ENCODE results near the gene PDE10A. TPM values are rescaled to one million over a fixed set of nuclear protein-coding genes. Genes with fewer than 3 reads are reported as not detected.
"Not testable (repeated sequence)": the region's sequence is repeated elsewhere in the genome, so short reads cannot be mapped to it uniquely, and the experiment has no call there.

PDE10A gene
- total and polyA plus RNA-seq, 5 donors from 2014 or later, result not detected

GRCh38 chr6:165617528-165617927, 45.5 kb downstream of the PDE10A start:
- no peaks in the 10 kb centered on the region for H3K36me3 ChIP-seq (ENCODE audit: control insufficient read depth, insufficient read depth, low read length)
- no peaks in the 10 kb centered on the region for H3K36me3 Mint-ChIP-seq
- no peak overlapping the region for H3K27ac Mint-ChIP-seq
- ATAC-seq (ENCODE audit: low read depth in 2 of 2) (no peak), DNase-seq (no peak)
- H3K27me3 ChIP-seq (ENCODE audit: control insufficient read depth, insufficient read depth, low read length), result no peaks in the 10 kb centered on the region
- H3K4me1 Mint-ChIP-seq, result no peaks in the 10 kb centered on the region
- no peak overlapping the region for H3K4me3 ChIP-seq (ENCODE audit: low read depth, low read length)
- H3K4me3 Mint-ChIP-seq, result no peak overlapping the region
- H3K9me3 Mint-ChIP-seq, result peaks cover 0 to 8% (median 0%) of the 10 kb centered on the region in 7 donors
- no peak overlapping the region for H3K27ac ChIP-seq (ENCODE audit: insufficient read depth, low read length, poor library complexity, severe bottlenecking)
- H3K9me3 ChIP-seq (ENCODE audit: control insufficient read depth in 2 of 2, low read length in 2 of 2), result no peaks in the 10 kb centered on the region
- no peaks in the 10 kb centered on the region for H3K27me3 Mint-ChIP-seq
- H3K4me1 ChIP-seq (ENCODE audit: control insufficient read depth, insufficient read depth, low read length, poor library complexity, severe bottlenecking), result no peaks in the 10 kb centered on the region

DNA sequence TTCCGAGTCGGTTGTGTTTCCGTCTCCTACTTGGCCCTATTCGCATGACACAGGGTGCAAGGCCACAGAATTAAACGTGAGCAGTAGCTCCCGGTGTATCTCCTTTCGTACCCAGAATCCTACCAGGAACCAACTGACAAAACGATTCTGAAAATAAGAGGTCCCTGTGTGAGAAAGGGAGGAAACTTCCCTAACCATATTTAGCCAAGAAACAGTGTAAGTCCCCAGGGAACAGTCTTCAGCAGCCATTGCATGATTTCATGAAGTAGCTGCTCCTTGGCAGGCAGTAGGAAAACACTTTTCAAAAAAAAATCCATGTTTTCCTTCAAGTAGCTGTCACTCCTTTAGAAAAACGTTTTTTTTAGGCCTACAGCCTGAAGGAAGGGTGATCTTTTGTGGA, 46.9 kb downstream of the PDE10A start:
- Mint-ChIP-seq H3K27ac (no peak overlapping the region), H3K4me1 (no peaks in the 10 kb centered on the region), H3K36me3 (no peaks in the 10 kb centered on the region), H3K27me3 (no peaks in the 10 kb centered on the region), H3K4me3 (no peak overlapping the region), H3K9me3 (peaks cover 0 to 8% (median 2%) of the 10 kb centered on the region in 7 donors)
- Histone ChIP-seq H3K4me1 (ENCODE audit: control insufficient read depth, insufficient read depth, low read length, poor library complexity, severe bottlenecking) (no peaks in the 10 kb centered on the region), H3K27ac (ENCODE audit: insufficient read depth, low read length, poor library complexity, severe bottlenecking) (no peak overlapping the region), H3K9me3 (ENCODE audit: control insufficient read depth in 2 of 2, low read length in 2 of 2) (no peaks in the 10 kb centered on the region), H3K27me3 (ENCODE audit: control insufficient read depth, insufficient read depth, low read length) (no peaks in the 10 kb centered on the region), H3K4me3 (ENCODE audit: low read depth, low read length) (no peak overlapping the region), H3K36me3 (ENCODE audit: control insufficient read depth, insufficient read depth, low read length) (no peaks in the 10 kb centered on the region)
- ATAC-seq (ENCODE audit: low read depth in 2 of 2) (no peak), DNase-seq (no peak)

- Mint-ChIP-seq H3K9me3 (peaks cover 0 to 13% (median 2%) of the 10 kb centered on the region in 7 donors), H3K4me3 (no peak overlapping the region), H3K27me3 (no peaks in the 10 kb centered on the region), H3K4me1 (no peaks in the 10 kb centered on the region), H3K27ac (no peak overlapping the region), H3K36me3 (no peaks in the 10 kb centered on the region)
- DNase-seq (no peak), ATAC-seq (ENCODE audit: low read depth in 2 of 2) (no peak)
- Histone ChIP-seq H3K9me3 (ENCODE audit: control insufficient read depth in 2 of 2, low read length in 2 of 2) (no peaks in the 10 kb centered on the region), H3K4me3 (ENCODE audit: low read depth, low read length) (no peak overlapping the region), H3K27me3 (ENCODE audit: control insufficient read depth, insufficient read depth, low read length) (no peaks in the 10 kb centered on the region), H3K36me3 (ENCODE audit: control insufficient read depth, insufficient read depth, low read length) (no peaks in the 10 kb centered on the region), H3K4me1 (ENCODE audit: control insufficient read depth, insufficient read depth, low read length, poor library complexity, severe bottlenecking) (no peaks in the 10 kb centered on the region), H3K27ac (ENCODE audit: insufficient read depth, low read length, poor library complexity, severe bottlenecking) (no peak overlapping the region)
Observed at GRCh38 chr6:165615636-165616035, 47.4 kb downstream of the PDE10A start.

- no peak overlapping the region for H3K4me3 ChIP-seq (ENCODE audit: low read depth, low read length)
Observed at GRCh38 chr6:165611294-165611693, 51.7 kb downstream of the PDE10A start.

GRCh38 chr6:165608577-165608976, 54.5 kb downstream of the PDE10A start:
- not testable (repeated sequence) for H3K27ac Mint-ChIP-seq; H3K27me3 Mint-ChIP-seq; H3K4me3 Mint-ChIP-seq; H3K9me3 ChIP-seq (ENCODE audit: control insufficient read depth in 2 of 2, low read length in 2 of 2); ATAC-seq (ENCODE audit: low read depth in 2 of 2); H3K9me3 Mint-ChIP-seq; H3K36me3 ChIP-seq (ENCODE audit: control insufficient read depth, insufficient read depth, low read length); H3K27me3 ChIP-seq (ENCODE audit: control insufficient read depth, insufficient read depth, low read length); H3K4me1 ChIP-seq (ENCODE audit: control insufficient read depth, insufficient read depth, low read length, poor library complexity, severe bottlenecking); H3K27ac ChIP-seq (ENCODE audit: insufficient read depth, low read length, poor library complexity, severe bottlenecking); H3K36me3 Mint-ChIP-seq; H3K4me3 ChIP-seq (ENCODE audit: low read depth, low read length); DNase-seq; H3K4me1 Mint-ChIP-seq

More at GRCh38 chr6:165611294-165611693, 51.7 kb downstream of the PDE10A start:
- Mint-ChIP-seq H3K27ac (no peak overlapping the region), H3K36me3 (no peaks in the 10 kb centered on the region), H3K9me3 (peaks cover 0 to 14% (median 2%) of the 10 kb centered on the region in 7 donors), H3K27me3 (no peaks in the 10 kb centered on the region), H3K4me1 (no peaks in the 10 kb centered on the region), H3K4me3 (no peak overlapping the region)
- no peaks in the 10 kb centered on the region for H3K9me3 ChIP-seq (ENCODE audit: control insufficient read depth in 2 of 2, low read length in 2 of 2)
- H3K4me1 ChIP-seq (ENCODE audit: control insufficient read depth, insufficient read depth, low read length, poor library complexity, severe bottlenecking), result no peaks in the 10 kb centered on the region
- no peak overlapping the region for H3K27ac ChIP-seq (ENCODE audit: insufficient read depth, low read length, poor library complexity, severe bottlenecking)
- ATAC-seq (ENCODE audit: low read depth in 2 of 2), result no peak
- no peaks in the 10 kb centered on the region for H3K36me3 ChIP-seq (ENCODE audit: control insufficient read depth, insufficient read depth, low read length)
- H3K27me3 ChIP-seq (ENCODE audit: control insufficient read depth, insufficient read depth, low read length), result no peaks in the 10 kb centered on the region
- no peak for DNase-seq

DNA sequence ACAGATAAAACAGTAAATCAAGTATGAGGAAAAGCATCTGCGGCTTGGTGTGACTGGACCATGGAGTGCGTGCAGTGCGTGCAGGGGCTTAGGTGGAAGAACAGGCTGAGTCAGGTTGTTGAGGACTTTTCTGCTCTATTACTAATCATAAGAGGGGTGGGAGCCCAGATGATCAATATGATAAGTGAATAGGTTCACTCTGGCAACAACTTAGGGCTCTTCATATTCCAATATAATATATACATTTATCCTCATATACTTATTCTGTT, 56.4 kb downstream of the PDE10A start:
- ATAC-seq (ENCODE audit: low read depth in 2 of 2), result no peak
- H3K4me3 ChIP-seq (ENCODE audit: low read depth, low read length), result no peak overlapping the region
- H3K27ac ChIP-seq (ENCODE audit: insufficient read depth, low read length, poor library complexity, severe bottlenecking), result no peak overlapping the region
- no peaks in the 10 kb centered on the region for H3K27me3 Mint-ChIP-seq
- H3K27me3 ChIP-seq (ENCODE audit: control insufficient read depth, insufficient read depth, low read length), result no peaks in the 10 kb centered on the region
- no peaks in the 10 kb centered on the region for H3K36me3 ChIP-seq (ENCODE audit: control insufficient read depth, insufficient read depth, low read length)
- H3K9me3 Mint-ChIP-seq, result peaks cover 0 to 7% (median 3%) of the 10 kb centered on the region in 7 donors
- no peak overlapping the region for H3K4me3 Mint-ChIP-seq
- H3K36me3 Mint-ChIP-seq, result no peaks in the 10 kb centered on the region
- H3K4me1 Mint-ChIP-seq, result no peaks in the 10 kb centered on the region
- H3K27ac Mint-ChIP-seq, result no peak overlapping the region
- DNase-seq, result no peak
- H3K9me3 ChIP-seq (ENCODE audit: control insufficient read depth in 2 of 2, low read length in 2 of 2), result no peaks in the 10 kb centered on the region
- H3K4me1 ChIP-seq (ENCODE audit: control insufficient read depth, insufficient read depth, low read length, poor library complexity, severe bottlenecking), result no peaks in the 10 kb centered on the region

GRCh38 chr6:165605901-165606739, 56.9 kb downstream of the PDE10A start:
- Histone ChIP-seq H3K4me1 (ENCODE audit: control insufficient read depth, insufficient read depth, low read length, poor library complexity, severe bottlenecking) (no peaks in the 10 kb centered on the region), H3K27me3 (ENCODE audit: control insufficient read depth, insufficient read depth, low read length) (no peaks in the 10 kb centered on the region), H3K9me3 (ENCODE audit: control insufficient read depth in 2 of 2, low read length in 2 of 2) (no peaks in the 10 kb centered on the region), H3K27ac (ENCODE audit: insufficient read depth, low read length, poor library complexity, severe bottlenecking) (no peak overlapping the region), H3K36me3 (ENCODE audit: control insufficient read depth, insufficient read depth, low read length) (no peaks in the 10 kb centered on the region), H3K4me3 (ENCODE audit: low read depth, low read length) (no peak overlapping the region)
- Mint-ChIP-seq H3K27ac (no peak overlapping the region), H3K4me3 (no peak overlapping the region), H3K27me3 (no peaks in the 10 kb centered on the region), H3K36me3 (no peaks in the 10 kb centered on the region), H3K9me3 (peaks cover 0 to 6% (median 2%) of the 10 kb centered on the region in 7 donors), H3K4me1 (no peaks in the 10 kb centered on the region)
- no peak for DNase-seq
- ATAC-seq (ENCODE audit: low read depth in 2 of 2), result no peak

DNA sequence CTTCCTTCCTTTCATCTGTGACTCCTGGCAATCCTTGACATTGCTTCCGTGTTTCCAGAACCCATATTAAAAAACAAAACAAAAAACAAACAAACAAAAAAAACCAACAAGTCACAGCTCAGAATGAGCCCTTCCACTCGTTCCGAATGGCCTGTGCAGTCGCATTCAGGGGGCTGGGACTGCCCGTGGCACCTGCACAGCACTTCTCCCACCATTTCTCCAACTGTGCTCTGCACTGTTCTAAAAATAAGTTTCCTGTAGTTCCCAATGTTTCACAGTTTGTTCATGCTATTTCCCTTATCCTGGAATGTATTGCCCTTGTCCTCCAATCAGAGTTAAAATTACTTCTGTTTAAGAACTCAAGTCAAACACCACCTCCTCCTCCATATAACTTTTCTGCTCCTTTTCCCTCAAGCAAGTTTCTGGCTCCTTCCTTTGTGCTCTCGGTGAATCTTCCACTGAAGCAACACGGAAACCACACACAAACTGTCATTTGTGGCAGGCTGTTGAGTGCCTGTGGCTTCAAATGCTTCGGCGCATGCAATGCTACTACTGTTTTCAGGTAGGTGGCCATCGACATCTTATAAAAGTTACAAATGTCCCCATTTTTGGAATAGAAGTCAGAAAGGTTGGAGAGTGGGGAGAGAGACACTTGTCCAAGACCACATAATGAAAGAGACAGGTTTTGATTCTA, 57.7 kb downstream of the PDE10A start:
- no peak for DNase-seq
- Histone ChIP-seq H3K9me3 (ENCODE audit: control insufficient read depth in 2 of 2, low read length in 2 of 2) (no peaks in the 10 kb centered on the region), H3K27me3 (ENCODE audit: control insufficient read depth, insufficient read depth, low read length) (no peaks in the 10 kb centered on the region), H3K4me1 (ENCODE audit: control insufficient read depth, insufficient read depth, low read length, poor library complexity, severe bottlenecking) (no peaks in the 10 kb centered on the region), H3K36me3 (ENCODE audit: control insufficient read depth, insufficient read depth, low read length) (no peaks in the 10 kb centered on the region), H3K4me3 (ENCODE audit: low read depth, low read length) (no peak overlapping the region), H3K27ac (ENCODE audit: insufficient read depth, low read length, poor library complexity, severe bottlenecking) (no peak overlapping the region)
- Mint-ChIP-seq H3K9me3 (peaks cover 0 to 3% (median 1%) of the 10 kb centered on the region in 7 donors), H3K27me3 (no peaks in the 10 kb centered on the region), H3K27ac (no peak overlapping the region), H3K4me1 (no peaks in the 10 kb centered on the region), H3K4me3 (no peak overlapping the region), H3K36me3 (no peaks in the 10 kb centered on the region)
- ATAC-seq (ENCODE audit: low read depth in 2 of 2), result no peak

Data from CD4-positive, CD25-positive, alpha-beta regulatory T cell (primary cell).